ENCODE data around the gene CHRNE.
A peak's percentile ranks its signal among the peaks of the same experiment; 100 is the strongest.
"Not testable (repeated sequence)": the region's sequence is repeated elsewhere in the genome, so short reads cannot be mapped to it uniquely, and the experiment has no call there.

CHRNE gene

DNA sequence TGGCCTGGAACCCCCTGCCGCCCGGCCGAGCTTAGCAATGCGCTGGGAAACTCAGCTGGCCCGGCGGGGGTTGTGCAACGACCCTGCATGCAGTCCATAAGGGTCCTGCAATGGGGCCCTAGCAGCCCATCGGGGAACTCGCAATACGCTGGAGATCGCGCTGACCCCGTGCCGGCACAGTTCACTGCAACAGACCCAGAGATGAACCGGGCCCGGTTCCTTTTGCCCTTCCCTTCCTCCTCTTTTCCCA, 36.6 kb upstream of the CHRNE start:
- DNase-seq = no peak

- peak; percentile 31 for DNase-seq
Measured at GRCh38 chr17:4938688-4939545, 36.0 kb upstream of the CHRNE start.

DNA sequence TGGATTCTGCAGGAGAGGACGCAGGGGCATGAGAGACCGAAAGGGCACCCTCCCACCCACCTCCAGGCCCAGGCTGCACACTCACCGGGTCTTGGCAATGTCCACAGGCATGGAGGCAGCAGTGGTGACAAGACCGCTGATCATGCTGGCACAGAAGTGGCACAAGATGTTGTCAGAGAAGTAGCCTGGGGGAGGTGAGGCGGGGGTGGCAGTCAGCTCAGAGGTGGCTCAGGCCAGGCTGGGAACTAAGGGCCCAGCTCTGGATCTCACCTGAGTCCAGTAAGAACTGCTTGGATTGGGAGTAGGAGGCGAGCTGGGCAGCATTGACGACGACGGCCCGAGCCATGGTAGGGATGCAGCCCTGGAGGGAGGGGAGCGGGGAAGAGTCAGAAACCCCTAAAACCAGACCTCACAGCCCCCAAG, 35.2 kb upstream of the CHRNE start:
- no peak for DNase-seq

DNA sequence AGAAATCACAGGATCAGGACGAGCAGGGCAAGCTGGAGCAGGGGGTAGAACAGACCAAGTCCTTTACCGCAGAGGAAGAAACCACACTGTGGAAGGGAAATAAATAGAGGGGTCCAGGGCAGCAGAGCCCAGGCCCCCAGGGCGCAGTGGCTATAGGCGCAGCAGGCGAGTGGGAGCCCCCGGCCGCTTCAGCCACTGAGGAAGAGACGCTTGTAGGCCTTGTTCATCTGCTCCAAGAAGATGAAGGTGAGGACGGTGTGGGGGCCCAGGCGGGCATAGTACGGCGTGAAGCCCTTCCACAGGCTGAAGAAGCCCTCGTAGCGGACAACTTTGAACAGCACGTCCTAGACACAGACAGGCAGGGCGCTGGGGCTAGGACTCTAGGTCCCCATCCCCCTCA, 34.7 kb upstream of the CHRNE start:
- DNase-seq = no peak

DNA sequence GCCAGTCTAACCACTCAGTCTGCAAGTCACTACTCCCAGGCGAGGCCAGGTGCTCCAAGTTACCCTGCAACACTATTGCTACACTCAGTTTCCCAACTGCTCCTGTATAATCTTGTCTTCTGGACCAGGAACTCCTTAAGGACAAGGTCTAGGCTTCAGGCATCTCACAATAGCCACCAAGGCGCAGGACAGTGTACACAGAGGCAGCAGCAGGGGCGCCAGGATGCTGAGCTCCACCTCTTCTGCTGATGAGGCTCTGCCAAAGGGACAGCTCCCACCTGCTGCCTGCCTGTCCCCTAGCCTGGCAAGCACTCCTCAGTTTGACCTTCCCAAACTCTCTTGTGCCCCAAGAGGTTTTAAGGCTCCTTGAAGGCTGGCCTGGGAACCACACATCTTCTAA, 33.5 kb upstream of the CHRNE start:
- no peak for DNase-seq

GRCh38 chr17:4935650-4936049, 32.8 kb upstream of the CHRNE start:
- no peak for DNase-seq

DNA sequence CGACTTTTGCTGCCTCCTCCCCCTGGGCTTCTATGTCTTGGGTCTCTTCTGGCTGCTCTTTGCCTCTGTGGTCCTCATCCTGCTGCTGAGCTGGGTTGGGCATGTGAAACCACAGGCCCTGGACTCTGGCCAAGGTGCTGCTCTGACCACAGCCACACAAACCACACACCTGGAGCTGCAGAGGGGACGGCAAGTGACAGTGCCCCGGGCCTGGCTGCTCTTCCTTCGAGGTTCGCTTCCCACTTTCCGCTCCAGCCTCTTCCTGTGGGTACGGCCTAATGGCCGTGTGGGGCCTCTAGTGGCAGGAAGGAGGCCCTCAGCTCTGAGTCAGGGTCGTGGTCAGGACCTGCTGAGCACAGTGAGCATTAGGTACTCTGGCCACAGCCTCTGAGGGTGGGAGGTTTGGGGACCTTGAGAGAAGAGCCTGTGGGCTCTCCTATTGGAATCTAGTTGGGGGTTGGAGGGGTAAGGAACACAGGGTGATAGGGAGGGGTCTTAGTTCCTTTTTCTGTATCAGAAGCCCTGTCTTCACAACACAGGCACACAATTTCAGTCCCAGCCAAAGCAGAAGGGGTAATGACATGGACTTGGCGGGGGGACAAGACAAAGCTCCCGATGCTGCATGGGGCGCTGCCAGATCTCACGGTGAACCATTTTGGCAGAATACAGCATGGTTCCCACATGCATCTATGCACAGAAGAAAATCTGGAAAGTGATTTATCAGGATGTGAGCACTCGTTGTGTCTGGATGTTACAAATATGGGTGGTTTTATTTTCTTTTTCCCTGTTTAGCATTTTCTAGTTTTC, 31.5 kb upstream of the CHRNE start:
- peak; percentile 92 for DNase-seq

- no peak for DNase-seq
Measured at GRCh38 chr17:4933646-4934045, 30.7 kb upstream of the CHRNE start.

DNA sequence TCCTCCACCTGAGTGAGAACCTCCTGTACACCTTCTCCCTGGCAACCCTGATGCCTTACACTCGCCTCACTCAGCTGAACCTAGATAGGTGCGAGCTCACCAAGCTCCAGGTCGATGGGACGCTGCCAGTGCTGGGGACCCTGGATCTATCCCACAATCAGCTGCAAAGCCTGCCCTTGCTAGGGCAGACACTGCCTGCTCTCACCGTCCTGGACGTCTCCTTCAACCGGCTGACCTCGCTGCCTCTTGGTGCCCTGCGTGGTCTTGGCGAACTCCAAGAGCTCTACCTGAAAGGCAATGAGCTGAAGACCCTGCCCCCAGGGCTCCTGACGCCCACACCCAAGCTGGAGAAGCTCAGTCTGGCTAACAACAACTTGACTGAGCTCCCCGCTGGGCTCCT, 29.9 kb upstream of the CHRNE start:
- no peak for DNase-seq

DNA sequence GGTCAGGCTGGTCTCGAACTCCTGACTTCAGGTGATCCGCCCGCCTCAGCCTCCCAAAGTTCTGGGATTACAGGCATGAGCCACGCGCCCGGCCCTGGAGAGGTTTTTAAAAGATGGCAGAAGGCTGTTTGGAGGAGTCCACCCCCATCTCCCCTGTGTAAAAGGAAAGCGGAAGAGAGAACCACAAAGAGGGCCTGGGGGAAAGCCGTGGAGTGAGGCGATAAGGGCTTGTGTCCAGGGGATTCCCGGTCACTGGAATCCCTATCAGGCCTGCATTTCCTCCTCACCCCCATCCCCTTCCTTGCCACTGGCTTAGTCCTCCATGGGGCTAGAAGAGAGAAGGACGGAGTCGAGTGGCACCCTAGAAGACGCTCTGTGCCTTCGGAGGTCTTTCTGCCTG, 29.1 kb upstream of the CHRNE start, which contains the start of gene GP1BA:
Gene GP1BA (plus strand): TSS at position 315 of the 400 bp plus-strand sequence. CDS start 328 bp downstream, outside the sequence.
- no peak for DNase-seq

DNA sequence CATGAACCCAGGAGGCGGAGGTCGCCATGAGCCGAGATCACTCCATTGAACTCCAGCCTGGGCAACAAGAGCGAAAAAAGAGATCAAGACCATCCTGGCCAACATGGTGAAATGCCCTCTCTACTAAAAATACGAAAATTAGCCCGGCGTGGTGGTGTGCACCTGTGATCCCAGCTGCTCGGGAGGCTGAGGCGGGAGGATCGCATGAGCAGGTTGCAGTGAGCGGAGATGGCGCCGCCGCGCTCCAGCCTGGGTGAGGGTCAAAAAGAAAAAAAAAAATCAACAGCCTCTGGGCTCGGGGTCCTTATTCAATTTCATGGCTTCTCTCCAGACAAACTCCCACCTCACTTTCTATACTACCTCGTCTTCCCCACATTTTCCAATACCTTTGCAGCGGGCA, 26.0 kb upstream of the CHRNE start:
- no peak for DNase-seq

DNA sequence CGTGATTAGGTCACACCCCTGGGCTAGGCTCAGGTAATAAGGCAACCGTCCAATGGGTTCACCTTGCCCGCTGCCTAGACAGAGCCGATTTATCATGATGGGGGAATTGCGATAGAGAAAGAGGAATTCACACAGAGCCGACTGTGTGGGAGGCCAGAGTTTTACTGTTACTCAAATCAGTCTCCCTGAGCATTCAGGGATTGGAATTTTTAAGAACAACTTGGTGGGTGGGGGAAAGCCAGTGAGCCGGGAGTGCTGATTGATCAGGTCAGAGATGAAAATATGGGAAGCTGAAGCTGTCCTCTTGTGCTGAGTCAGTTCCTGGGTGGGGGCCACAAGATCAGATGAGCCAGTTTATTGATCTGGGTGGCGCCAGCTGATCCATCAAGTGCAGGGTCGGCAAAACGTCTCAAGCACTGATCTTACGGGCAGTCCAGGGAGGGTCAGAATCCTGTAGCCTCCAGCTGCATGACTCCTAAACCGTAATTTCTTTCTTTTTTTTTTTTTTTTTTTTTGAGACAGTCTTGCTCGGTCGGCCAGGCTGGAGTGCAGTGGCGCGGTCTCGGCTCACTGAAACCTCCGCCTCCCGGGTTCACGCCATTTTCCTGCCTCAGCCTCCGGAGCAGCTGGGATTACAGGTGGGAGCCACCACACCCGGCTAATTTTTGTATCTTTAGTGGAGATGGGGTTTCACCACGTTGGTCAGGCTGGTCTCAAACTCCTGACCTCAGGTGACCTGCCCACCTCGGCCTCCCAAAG, 23.9 kb upstream of the CHRNE start:
- DNase-seq = not testable (repeated sequence)

DNA sequence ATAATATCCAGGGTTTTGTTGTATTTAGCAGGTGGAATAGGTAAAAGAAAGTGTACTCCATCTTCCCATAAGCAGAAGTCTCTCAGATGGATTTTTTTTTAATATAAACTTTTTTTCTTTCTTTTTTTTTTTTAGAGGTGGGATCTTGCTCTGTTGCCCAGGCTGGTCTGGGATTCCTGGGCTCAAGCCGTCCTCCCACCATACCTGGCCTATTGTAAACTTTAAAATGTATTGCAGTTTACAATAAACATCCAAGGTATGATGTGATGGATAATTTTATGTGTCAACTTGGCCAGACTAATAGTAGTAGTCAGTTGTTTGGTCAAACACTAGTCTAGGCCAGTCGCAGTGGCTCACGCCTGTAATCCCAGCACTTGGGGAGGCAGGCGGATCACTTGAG, 18.4 kb upstream of the CHRNE start:
- DNase-seq = no peak

DNA sequence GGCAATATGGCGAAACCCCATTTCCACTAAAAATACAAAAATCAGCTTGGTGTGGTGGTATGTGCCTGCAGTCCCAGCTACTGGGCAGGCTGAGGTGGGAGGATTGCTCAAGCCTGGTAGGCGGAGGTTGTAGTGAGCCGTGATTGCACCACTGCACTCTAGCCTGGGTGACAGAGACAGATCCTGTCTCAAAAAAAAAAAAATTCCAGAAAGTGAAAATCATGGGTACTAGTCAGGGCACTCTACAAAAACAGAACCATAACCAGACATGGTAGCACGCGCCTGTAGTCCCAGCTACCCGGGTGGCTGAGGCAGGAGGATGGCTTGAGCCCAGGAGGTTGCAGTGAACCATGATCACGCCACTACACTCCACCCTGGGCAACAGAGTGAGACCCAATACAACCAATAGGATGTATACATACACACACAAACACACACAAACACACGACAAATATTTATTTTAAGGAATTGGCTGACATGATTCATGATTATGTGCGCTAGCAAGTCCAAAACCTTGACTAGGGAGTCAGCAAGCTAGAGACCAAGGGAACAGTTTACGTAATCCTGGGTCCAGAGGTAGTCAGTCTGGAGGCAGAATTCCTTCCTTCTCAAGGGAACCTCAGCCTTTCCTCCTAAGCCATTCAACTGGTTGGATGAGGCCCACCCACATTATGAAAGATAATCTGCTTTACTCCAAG, 17.6 kb upstream of the CHRNE start:
- no peak for DNase-seq

DNA sequence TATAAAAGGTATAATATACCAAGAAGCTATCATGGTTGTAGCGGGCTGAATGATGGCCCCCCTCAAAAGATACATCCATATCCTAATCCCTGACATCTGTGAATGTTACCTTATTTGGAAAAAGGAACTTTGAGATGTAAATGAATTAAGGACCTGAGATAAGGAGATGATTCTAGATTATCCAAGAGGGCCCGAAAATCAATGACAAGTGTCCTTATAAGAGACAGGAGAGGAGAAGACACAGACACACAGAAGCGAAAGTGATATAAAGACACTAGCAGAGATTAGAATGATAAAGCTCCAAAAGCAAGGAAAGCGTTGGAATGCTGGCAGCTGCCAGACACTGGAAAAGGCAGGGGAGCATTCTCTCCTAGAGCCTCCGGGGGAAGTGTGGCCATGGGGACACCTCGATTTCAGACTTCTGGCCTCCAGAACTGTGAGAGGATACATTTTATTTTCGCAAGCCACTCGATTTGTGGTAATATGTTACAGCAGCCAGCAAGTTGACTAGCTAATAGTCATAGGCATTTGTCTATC, 16.7 kb upstream of the CHRNE start:
- DNase-seq = no peak

DNA sequence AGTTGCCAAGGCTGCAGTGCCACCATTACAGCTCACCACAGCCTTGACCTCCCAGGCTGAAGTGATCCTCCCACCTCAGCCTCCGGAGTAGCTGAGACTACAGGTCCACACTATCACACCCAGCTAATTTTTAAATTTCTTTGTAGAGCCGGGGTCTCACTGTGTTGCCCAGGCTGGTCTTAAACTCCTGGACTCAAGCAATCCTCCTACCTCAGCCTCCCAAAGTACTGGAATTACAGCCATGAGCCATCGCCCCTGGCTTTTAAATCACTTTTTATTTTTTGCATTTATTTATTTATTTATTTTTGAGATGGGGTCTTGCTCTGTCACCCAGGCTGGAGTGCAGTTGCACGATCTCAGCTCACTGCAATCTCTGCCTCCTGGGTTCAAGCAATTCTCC, 11.7 kb upstream of the CHRNE start:
- not testable (repeated sequence) for DNase-seq

DNA sequence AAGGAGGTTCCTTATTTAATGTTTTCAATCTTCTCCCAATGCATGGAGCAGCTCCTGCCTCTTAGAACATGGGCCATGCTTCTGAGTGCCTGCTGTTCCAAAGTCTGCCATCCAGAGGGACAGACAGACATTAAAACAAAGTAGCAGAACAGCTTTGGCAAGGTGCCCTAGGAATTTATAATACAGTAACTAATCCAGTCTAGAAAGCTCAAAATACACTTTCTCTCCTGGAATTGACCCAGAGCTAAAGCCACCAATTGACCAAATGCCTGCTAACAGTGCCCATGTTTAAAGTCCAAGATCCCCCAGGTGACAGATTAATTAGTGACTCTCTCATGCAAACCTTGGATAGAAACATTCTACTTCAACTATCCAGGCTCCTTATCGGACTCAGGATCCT, 11.1 kb upstream of the CHRNE start:
- DNase-seq = no peak

- DNase-seq = peak; percentile 88
Measured at GRCh38 chr17:4908711-4909496, 6.0 kb upstream of the CHRNE start.

- no peak for DNase-seq
Measured at GRCh38 chr17:4908301-4908700, 5.4 kb upstream of the CHRNE start.

GRCh38 chr17:4906642-4907041, 3.7 kb upstream of the CHRNE start:
- DNase-seq = not testable (repeated sequence)

DNA sequence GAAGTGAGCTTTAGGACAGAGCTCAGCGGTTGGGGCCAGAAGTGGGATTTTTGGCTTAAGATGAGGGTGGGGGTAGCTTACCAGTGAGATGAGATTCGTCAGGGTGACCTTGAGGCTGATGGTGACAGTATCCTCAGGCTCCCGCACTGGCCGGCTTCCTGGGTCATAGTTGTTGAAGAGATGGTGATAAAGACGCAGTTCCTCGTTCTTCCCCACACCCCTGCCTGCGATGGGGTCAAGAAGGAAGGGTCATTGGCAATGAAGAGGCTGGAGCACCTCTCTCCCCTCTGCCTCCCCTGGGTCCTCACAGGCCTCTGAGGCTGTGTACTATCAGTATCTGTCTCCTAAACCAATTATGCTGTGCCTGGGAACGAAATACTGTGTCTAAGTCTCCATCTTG, 358 bp downstream of the CHRNE start:
- no peak for DNase-seq

Data from RPMI8226 (cell line).